Effector memory CD8-positive, alpha-beta T cell (primary cell): ENCODE results near the gene VGLL4.

Experiments used
- ATAC-seq: fragments of 150-1000 bp; cut with Tn5 transposase; replicated peaks from 2 replicates; pipeline ENCODE4 v1.10.0; 2021; ENCODE audit warnings: mild to moderate bottlenecking, moderate library complexity
- DNase-seq, 3 experiments: peaks; one replicate each; pipeline ENCODE4 v3.0.0; 2021
- H3K27ac Mint-ChIP-seq, 2 donors: one replicate each; pipeline ENCODE4 v1.8.0; 2022; ENCODE audit warnings: mild to moderate bottlenecking in 2 of 2, mixed read lengths in 2 of 2, moderate library complexity in 2 of 2
- H3K27me3 Mint-ChIP-seq, 2 donors: one replicate each; pipeline ENCODE4 v1.8.0; 2022; ENCODE audit warnings: mixed read lengths in 2 of 2
- H3K36me3 Mint-ChIP-seq: one replicate; pipeline ENCODE4 v1.8.0; 2022; ENCODE audit warnings: mild to moderate bottlenecking, moderate library complexity, mixed read lengths; ENCODE audit not compliant: insufficient read depth
- H3K4me1 Mint-ChIP-seq, 2 donors: one replicate each; pipeline ENCODE4 v1.8.0; 2022; ENCODE audit warnings: low read depth in 2 of 2, mixed read lengths in 2 of 2
- H3K4me3 Mint-ChIP-seq, 2 donors: one replicate each; pipeline ENCODE4 v1.8.0; 2022; ENCODE audit warnings: mild to moderate bottlenecking in 2 of 2, mixed read lengths in 2 of 2, moderate library complexity in 2 of 2
- H3K9me3 Mint-ChIP-seq, 2 donors: one replicate each; pipeline ENCODE4 v1.8.0; 2022; ENCODE audit warnings: mixed read lengths in 2 of 2

Gene VGLL4

DNA sequence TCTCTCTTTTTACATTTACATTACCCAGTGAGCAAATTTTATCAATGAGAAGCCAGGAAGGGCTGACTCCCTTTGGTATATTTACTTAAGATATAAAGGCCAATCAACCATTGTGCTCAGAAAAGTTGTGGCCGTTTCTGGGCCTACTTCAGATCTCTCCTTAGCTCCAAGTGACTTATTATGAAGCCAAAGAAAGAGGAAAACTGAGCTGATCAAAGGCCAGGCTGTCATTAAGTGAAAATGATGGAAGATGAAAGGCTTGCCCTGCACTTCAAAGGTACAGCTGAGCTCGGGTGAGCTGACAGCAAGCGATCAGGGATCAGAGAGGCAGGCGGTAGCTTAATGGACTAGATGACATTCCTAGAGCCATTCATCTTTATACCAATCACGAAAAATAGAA is 24.8 kb downstream of the VGLL4 start:
- DNase-seq (no peak), ATAC-seq (no peak)
- peaks cover 5% of the 10 kb centered on the region for H3K36me3 Mint-ChIP-seq
- H3K4me1 Mint-ChIP-seq: peaks cover 50 to 69% of the 10 kb centered on the region in 2 donors
- H3K4me3 Mint-ChIP-seq: no peak overlapping the region
- peak overlapping the region in 1 of 2 donors; percentile 59 for H3K27ac Mint-ChIP-seq
- no peaks in the 10 kb centered on the region for H3K27me3 Mint-ChIP-seq
- no peaks in the 10 kb centered on the region for H3K9me3 Mint-ChIP-seq

DNA sequence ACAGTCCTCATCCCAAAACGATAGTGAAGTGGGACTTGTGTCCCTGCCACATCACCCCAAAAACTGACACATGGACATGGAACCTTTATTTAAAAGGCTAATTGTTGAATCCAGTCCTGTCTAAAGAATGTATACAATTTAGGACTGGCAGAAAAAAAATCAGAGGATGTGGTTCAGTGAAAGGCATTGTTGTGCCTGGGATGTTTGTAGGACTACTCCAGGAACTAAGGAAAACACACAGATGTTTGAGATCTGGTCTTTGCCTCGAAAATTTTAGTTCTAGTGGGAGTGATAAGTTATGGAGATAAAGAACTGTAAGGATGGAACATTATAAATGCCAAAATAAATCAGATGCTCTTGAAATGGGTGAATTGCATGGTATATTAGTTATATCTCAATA is 27.2 kb downstream of the VGLL4 start:
- peak overlapping the region; percentile 9 to 41 for H3K27ac Mint-ChIP-seq
- peaks cover 59 to 74% of the 10 kb centered on the region in 2 donors for H3K4me1 Mint-ChIP-seq
- DNase-seq (no peak), ATAC-seq (no peak)
- H3K36me3 Mint-ChIP-seq: peaks cover 5% of the 10 kb centered on the region
- H3K27me3 Mint-ChIP-seq: no peaks in the 10 kb centered on the region
- H3K9me3 Mint-ChIP-seq: no peaks in the 10 kb centered on the region
- H3K4me3 Mint-ChIP-seq: no peak overlapping the region

DNA sequence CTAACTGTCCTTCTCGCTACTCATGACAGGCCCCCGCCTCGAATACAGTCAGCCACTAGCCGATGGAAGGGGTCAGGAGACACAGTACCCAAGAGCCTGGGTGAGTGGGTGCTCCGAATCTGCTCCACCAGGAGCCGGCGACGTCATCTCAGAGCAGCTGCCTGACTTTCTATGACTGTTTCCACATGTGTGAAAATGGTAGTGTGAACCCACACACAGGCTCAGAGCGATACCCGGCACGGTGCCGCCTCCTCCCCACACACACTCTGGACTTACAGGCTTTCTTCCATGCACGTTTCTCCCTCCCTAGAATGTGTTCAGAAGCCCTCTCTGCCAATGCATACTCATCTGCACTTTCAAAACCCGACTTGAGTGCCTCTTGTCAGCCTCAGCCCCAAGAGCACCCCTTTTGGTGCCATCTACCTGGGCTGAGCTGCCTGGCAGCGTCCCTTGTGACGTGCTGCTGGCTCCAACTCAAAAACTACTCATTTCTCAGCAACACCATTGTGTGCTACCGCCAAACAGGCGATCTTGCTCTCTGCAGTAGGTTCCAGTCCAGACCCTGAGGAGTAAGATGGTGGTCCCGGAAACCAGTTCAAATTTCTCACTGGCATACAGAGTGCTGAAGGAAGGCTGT is 29.7 kb downstream of the VGLL4 start:
- Mint-ChIP-seq H3K9me3 (no peaks in the 10 kb centered on the region), H3K27ac (peak overlapping the region in 1 of 2 donors; percentile 35)
- no peak for ATAC-seq

DNA sequence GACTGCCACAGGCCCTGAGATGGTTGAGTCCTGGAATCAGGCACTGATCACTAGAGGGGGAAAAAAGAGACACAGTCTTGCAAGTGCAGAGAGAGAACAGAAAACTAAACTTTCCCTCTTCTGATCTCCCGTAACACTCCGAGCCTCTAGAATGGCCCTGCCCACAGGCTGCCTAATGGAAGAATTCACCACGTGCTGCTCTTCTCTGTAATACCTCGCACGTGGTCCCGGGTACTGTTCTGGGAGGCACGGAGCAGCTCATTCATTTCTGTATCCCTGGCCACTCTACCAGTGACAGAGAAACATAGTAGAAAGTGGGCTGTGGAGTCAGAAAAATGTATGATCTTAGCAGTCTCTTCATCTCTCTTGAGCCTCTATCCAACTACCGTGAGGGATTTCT is 30.4 kb downstream of the VGLL4 start:
- DNase-seq: no peak
- no peaks in the 10 kb centered on the region for H3K9me3 Mint-ChIP-seq
- peaks cover 53 to 73% of the 10 kb centered on the region in 2 donors for H3K4me1 Mint-ChIP-seq

More for the DNA sequence above, 29.7 kb downstream of the VGLL4 start:
- Mint-ChIP-seq H3K36me3 (peaks cover 8% of the 10 kb centered on the region), H3K27me3 (no peaks in the 10 kb centered on the region), H3K4me1 (peaks cover 56 to 76% of the 10 kb centered on the region in 2 donors), H3K4me3 (no peak overlapping the region)
- DNase-seq: no peak

DNA sequence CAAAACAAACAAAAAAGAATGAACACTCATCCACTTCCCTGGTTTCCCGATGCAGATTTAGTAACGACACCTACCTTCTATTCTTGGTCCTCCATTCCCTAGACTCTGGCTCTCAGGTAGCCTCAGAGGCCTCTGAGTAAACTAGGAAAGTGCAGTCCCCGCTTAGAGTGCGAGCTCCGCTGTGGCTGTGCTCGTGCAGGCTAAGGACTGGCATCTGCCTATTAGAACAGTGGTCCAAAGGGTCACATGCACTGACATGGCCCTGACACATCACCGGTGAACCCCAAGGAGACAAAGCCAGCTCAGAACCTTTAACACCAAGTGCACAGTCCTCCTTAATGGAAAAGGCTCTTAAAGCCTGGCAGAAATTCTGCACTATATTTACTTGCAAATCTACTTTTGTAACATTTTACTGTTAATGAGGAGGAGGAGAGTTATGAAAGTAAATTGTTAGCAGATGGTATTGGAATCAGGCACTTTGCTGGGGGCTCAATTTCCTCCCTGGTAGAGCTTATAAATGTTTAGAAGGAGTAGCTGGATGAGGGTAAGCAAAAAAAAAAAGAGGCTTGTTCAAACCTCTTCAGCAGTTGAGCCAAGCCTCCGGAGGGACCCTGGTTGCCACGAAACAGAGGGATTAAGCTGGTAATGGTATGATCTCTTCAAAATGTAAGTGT is 31.1 kb downstream of the VGLL4 start:
- DNase-seq (no peak), ATAC-seq (no peak)
- Mint-ChIP-seq H3K36me3 (peaks cover 6% of the 10 kb centered on the region), H3K27me3 (no peaks in the 10 kb centered on the region), H3K4me3 (no peak overlapping the region), H3K27ac (peak overlapping the region; percentile 49 to 72), H3K9me3 (no peaks in the 10 kb centered on the region), H3K4me1 (peaks cover 53 to 73% of the 10 kb centered on the region in 2 donors)

More for the DNA sequence above, 30.4 kb downstream of the VGLL4 start:
- Mint-ChIP-seq H3K4me3 (no peak overlapping the region), H3K27me3 (no peaks in the 10 kb centered on the region), H3K36me3 (peaks cover 6% of the 10 kb centered on the region), H3K27ac (peak overlapping the region in 1 of 2 donors; percentile 35)
- no peak for ATAC-seq

DNA sequence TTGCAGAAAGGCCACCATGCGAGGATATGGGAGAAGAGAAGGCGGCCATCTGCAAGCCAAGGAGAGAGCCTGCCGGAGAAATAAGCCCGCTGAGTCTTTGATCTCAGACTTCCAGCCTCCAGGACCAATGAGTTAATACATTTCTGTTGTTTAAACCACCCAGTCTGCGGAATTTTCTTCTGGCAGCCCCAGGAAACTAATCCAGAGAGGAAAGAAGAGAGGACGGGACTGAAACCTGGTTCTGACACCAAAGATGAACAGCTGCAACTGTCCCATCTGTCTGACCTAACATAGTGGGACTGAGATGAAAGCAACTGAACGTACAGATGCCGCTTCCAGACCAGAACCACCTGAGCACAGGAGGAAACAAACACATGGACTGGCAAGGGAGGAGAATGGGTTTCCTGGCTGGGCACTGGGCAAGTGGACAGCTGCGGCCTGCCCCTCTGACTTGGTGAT is 32.3 kb downstream of the VGLL4 start:
- Mint-ChIP-seq H3K4me1 (peaks cover 51 to 73% of the 10 kb centered on the region in 2 donors), H3K9me3 (no peaks in the 10 kb centered on the region), H3K27ac (peak overlapping the region; percentile 8 to 49), H3K36me3 (peaks cover 6% of the 10 kb centered on the region), H3K4me3 (no peak overlapping the region), H3K27me3 (no peaks in the 10 kb centered on the region)
- DNase-seq (no peak), ATAC-seq (no peak)

DNA sequence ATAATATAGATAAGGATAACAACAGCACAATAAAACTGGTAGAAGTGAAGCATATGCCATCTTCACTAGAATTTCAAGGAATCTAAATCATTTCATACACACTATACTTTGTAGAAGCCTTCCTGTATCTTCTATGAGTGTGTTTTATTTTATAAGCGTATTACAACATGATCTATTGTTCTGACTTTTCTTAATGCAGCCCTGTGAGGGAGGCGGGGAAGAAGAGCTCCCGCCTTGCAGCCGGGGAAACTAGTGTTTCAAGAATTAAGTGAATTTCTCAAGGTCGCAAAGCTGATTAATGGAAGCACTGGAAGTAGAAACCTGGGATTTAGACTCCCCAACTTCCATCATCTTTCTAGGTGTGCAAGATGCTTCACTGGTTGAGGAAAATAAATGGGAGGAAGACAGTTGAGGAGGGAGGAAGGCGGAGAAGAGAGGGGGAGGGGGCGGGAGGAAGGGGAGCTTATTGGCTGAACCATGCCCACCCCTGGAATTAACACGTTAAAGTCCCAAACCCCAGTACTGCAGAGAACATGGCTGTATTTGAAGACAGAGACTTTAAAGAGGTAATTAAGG is 32.9 kb downstream of the VGLL4 start:
- peaks cover 48 to 73% of the 10 kb centered on the region in 2 donors for H3K4me1 Mint-ChIP-seq
- DNase-seq (no peak), ATAC-seq (no peak)
- H3K4me3 Mint-ChIP-seq: no peak overlapping the region
- H3K9me3 Mint-ChIP-seq: no peaks in the 10 kb centered on the region
- H3K36me3 Mint-ChIP-seq: peaks cover 6% of the 10 kb centered on the region
- H3K27ac Mint-ChIP-seq: peak overlapping the region; percentile 81 to 86
- H3K27me3 Mint-ChIP-seq: no peaks in the 10 kb centered on the region

DNA sequence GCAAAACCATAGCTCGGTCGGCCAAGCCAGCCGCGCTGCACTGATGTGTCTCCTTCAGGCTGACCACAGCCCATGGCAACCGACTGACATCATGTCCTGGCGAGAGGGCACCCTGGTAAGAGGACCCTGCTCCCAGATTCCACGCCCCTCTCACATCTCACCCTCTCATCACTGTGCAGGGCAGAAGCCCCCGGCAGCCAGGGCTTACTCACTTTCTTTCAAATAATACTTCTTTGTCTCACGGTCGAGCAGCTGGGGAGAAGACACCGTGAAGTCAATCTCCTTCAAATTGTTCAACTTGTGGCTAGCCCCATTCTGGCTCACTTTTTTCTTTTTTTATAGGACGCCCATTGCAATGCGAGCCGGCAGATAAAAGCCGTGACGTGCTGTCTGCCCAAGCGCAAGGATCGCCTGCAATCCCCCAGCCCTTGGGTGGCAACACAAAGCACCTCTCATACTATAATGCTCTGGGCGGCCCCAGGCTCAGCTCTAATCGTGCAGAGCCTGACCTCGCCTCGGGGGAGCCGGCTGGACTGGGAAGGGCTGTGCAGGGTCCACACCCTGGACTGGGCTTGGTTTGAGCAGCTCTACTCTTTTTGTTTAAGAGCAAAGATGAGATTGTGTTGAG is 33.6 kb downstream of the VGLL4 start:
- H3K4me3 Mint-ChIP-seq: peak overlapping the region in 1 of 2 donors; percentile 44
- H3K27ac Mint-ChIP-seq: peak overlapping the region; percentile 81 to 86
- H3K4me1 Mint-ChIP-seq: peaks cover 52 to 72% of the 10 kb centered on the region in 2 donors
- no peak for ATAC-seq
- no peak for DNase-seq
- H3K27me3 Mint-ChIP-seq: no peaks in the 10 kb centered on the region
- H3K36me3 Mint-ChIP-seq: peaks cover 6% of the 10 kb centered on the region
- H3K9me3 Mint-ChIP-seq: no peaks in the 10 kb centered on the region

DNA sequence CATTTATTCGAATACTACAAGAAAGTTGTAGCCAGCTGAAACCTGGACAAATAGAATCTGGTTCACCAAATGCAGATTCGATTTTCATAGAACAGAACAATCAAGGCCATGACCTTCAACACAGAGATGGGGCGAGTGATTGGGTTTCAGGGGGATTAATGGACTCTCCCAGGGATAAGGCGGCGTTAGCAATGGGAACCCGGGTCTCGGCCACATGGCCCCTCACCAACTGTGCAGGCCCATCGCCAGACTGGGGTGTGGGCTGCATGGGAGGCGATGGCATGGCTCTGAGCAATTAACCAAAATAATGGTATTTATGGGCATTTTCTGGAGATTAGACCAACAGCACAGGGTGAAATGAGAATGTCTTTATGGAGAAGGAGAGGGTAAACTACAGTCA is 34.2 kb downstream of the VGLL4 start:
- peaks cover 52 to 70% of the 10 kb centered on the region in 2 donors for H3K4me1 Mint-ChIP-seq
- DNase-seq (no peak), ATAC-seq (no peak)
- peaks cover 4% of the 10 kb centered on the region for H3K36me3 Mint-ChIP-seq
- H3K27me3 Mint-ChIP-seq: no peaks in the 10 kb centered on the region
- peak overlapping the region; percentile 81 to 86 for H3K27ac Mint-ChIP-seq
- H3K4me3 Mint-ChIP-seq: no peak overlapping the region
- H3K9me3 Mint-ChIP-seq: no peaks in the 10 kb centered on the region

DNA sequence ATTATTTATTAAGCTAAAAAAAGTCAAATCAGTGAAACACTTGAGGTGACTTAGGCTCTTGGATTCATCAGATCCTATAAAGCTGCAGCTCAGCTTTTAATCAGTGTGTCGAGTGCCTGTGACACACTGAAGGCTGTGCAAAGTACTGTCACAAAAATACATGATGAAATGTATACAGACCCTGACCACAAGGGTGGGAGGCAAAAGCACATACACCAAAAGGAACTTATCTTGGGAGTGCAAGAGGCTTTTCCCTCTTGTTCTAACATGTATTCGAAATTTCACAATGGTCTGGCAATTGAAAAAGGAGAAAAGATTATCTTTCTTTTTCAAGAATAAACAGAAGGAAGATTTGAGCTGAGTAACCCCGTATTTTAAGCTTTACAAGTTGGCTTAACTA is 35.9 kb downstream of the VGLL4 start:
- H3K4me1 Mint-ChIP-seq: peaks cover 43 to 69% of the 10 kb centered on the region in 2 donors
- H3K27ac Mint-ChIP-seq: no peak overlapping the region
- DNase-seq: no peak
- ATAC-seq: no peak
- H3K4me3 Mint-ChIP-seq: no peak overlapping the region
- H3K9me3 Mint-ChIP-seq: no peaks in the 10 kb centered on the region
- H3K27me3 Mint-ChIP-seq: no peaks in the 10 kb centered on the region
- peaks cover 4% of the 10 kb centered on the region for H3K36me3 Mint-ChIP-seq

DNA sequence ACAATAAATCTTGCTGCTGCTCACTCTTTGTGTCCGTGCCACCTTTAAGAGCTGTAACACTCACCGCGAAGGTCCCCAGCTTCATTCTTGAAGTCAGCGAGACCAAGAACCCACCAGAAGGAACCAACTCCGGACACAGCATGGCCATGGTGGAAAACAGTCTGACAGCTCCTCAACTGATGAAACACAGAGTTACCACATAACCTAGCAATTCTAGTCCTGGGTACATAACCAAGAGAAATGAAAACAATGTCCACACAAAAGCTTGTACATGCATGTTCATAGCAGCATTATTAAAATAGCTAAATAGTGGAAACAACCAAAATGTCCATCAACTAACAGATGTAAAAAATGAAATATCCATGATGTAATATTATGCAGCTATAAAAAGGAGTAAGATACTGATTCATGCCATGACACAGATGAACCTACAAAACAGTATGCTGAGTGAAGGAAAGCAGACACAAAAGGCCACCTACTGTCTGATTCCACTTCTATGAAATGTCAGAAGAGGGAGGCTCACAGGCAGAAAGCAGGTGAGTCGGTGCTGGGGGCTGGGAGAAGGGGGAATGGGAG is 36.8 kb downstream of the VGLL4 start:
- H3K27ac Mint-ChIP-seq: peak overlapping the region; percentile 62 to 81
- H3K4me1 Mint-ChIP-seq: peaks cover 36 to 61% of the 10 kb centered on the region in 2 donors
- no peaks in the 10 kb centered on the region for H3K27me3 Mint-ChIP-seq
- DNase-seq: no peak
- no peak overlapping the region for H3K4me3 Mint-ChIP-seq
- H3K36me3 Mint-ChIP-seq: peaks cover 6% of the 10 kb centered on the region
- no peaks in the 10 kb centered on the region for H3K9me3 Mint-ChIP-seq
- ATAC-seq: no peak

DNA sequence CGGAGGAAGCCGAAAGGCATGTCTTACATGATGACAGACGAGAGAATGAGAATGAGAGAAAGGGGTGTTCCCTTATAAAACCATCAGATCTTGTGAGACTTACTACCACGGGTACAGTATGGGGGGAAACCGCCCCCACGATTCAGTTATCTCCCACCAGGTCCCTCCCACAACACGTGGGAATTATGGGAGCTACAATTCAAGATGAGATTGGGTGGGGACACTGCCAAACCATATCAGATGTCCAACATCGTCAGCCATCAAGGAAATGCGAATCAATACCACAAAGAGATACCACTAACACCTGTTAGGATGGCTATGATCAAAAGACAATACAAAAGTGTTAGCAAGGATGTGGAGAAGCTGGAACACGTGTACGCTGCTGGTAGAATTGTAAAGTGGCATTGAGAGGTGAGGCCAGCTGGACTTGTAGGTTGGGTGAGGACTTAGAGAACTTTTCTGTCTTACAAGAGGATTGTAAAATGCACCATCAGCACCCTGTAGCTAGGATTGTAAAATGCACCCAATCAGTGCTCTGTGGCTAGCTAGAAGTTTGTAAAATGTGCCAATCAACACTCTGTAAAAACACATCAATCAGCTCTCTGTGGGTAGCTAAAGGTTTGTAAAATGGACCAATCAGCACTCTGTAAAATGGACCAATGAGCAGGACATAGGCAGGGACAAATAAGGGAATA is 37.5 kb downstream of the VGLL4 start:
- H3K4me1 Mint-ChIP-seq: peaks cover 34 to 56% of the 10 kb centered on the region in 2 donors
- H3K36me3 Mint-ChIP-seq: peaks cover 13% of the 10 kb centered on the region
- H3K27ac Mint-ChIP-seq: peak overlapping the region in 1 of 2 donors; percentile 62
- no peaks in the 10 kb centered on the region for H3K9me3 Mint-ChIP-seq
- no peaks in the 10 kb centered on the region for H3K27me3 Mint-ChIP-seq
- H3K4me3 Mint-ChIP-seq: no peak overlapping the region
- DNase-seq (no peak), ATAC-seq (no peak)

DNA sequence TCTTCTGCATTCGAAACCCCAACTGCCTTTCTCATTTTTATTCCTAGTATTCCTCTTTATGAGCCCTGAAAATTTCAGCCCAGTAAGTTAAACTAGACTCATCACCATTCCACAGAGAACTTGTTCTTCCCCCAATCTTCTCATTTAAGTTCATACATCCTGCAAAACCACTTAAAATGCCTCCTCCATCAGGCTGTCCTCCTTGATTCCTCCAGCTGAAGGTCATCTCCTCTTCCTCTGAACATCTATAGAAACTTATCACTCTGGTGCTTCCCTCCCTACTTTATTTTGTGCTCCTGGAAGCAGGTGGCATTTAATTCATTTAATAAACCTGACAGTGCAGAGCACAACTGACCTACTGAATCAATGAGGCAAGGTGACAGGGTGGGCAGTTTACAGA is 38.3 kb downstream of the VGLL4 start:
- Mint-ChIP-seq H3K4me1 (peaks cover 31 to 48% of the 10 kb centered on the region in 2 donors), H3K27me3 (no peaks in the 10 kb centered on the region), H3K36me3 (peaks cover 14% of the 10 kb centered on the region), H3K4me3 (no peak overlapping the region), H3K27ac (peak overlapping the region; percentile 5 to 62), H3K9me3 (no peaks in the 10 kb centered on the region)
- DNase-seq (no peak), ATAC-seq (no peak)
